ENCODE data around the gene DNASE2B.

DNASE2B gene

DNA sequence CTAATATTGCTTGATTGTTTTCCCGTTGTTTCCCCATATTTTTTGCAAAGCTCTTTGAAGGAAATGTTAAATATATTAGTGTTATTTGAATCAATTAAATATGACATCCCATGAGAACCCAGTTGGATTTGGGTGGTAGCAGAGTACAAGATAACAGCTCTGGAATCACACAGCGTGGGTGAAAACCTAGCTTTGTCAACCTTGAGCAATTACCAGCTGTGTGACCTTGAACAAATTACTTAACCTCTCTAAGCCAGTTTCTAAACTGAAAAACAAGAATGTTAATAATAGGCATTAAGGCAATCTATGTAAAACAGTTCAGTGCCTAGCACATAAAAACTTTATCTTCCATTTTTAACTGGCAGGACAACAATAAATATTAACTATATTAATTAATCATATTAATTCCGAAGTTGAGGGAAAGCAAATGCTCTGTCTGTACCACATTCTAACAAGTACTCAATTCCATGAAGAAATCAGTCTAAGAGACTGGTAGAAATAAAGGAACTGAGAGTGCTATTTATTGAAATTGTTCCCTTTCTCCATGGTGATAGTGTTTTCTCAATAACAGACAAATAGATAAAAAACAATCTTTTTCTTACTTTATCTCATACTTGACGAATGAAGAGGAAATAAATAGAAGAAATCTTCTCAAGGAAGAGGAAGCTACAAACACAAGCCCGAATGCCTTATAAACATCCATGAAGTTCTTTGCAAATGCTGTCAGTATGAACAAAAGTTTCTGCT is 27.0 kb downstream of the DNASE2B start:
- no peak overlapping the region for H2AFZ ChIP-seq
- H3K4me2 ChIP-seq (ENCODE audit: low read length): no peak overlapping the region
- no peaks in the 10 kb centered on the region for H3K36me3 ChIP-seq (ENCODE audit: control insufficient read depth, insufficient read depth, low read length)
- H3K79me2 ChIP-seq: no peaks in the 10 kb centered on the region
- H3K27me3 ChIP-seq (ENCODE audit: control insufficient read depth, insufficient read depth, low read length): no peaks in the 10 kb centered on the region
- H3K9ac ChIP-seq: no peak overlapping the region
- H3K4me1 ChIP-seq: no peaks in the 10 kb centered on the region
- no peaks in the 10 kb centered on the region for H3K9me3 ChIP-seq (ENCODE audit: control insufficient read depth, low read length)
- no peak overlapping the region for H3K4me3 ChIP-seq (ENCODE audit: low read depth, low read length)
- TF ChIP-seq, protein P1, sequence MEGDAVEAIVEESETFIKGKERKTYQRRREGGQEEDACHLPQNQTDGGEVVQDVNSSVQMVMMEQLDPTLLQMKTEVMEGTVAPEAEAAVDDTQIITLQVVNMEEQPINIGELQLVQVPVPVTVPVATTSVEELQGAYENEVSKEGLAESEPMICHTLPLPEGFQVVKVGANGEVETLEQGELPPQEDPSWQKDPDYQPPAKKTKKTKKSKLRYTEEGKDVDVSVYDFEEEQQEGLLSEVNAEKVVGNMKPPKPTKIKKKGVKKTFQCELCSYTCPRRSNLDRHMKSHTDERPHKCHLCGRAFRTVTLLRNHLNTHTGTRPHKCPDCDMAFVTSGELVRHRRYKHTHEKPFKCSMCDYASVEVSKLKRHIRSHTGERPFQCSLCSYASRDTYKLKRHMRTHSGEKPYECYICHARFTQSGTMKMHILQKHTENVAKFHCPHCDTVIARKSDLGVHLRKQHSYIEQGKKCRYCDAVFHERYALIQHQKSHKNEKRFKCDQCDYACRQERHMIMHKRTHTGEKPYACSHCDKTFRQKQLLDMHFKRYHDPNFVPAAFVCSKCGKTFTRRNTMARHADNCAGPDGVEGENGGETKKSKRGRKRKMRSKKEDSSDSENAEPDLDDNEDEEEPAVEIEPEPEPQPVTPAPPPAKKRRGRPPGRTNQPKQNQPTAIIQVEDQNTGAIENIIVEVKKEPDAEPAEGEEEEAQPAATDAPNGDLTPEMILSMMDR (IDR thresholded peaks at IDR 0.05): no peak
- H3K27ac ChIP-seq: no peak overlapping the region

DNA sequence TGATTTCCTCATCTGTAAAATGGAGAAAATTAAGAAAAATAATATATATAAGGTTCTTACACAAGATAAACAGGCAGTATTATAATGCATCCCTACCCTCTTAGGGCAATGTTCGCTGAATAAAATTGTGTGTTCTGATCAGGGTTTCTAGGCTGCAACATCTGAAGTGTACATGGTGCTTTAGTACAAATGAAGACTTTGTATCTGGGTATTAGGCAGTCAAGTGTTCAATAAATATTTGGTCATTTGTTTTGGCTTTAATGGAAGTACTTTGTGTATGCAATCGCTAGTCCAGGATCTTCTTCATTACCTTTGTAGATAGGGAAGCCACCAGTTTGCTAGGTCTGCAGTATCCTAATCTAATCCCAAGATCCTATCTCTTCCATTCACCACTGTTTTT is 28.1 kb downstream of the DNASE2B start:
- no peaks in the 10 kb centered on the region for H3K27me3 ChIP-seq (ENCODE audit: control insufficient read depth, insufficient read depth, low read length)
- no peak overlapping the region for H3K9ac ChIP-seq
- H2AFZ ChIP-seq: no peak overlapping the region
- H3K79me2 ChIP-seq: no peaks in the 10 kb centered on the region
- no peak overlapping the region for H3K4me2 ChIP-seq (ENCODE audit: low read length)
- TF ChIP-seq, protein P1 (IDR thresholded peaks at IDR 0.05): no peak
- no peak overlapping the region for H3K27ac ChIP-seq
- no peak overlapping the region for H3K4me3 ChIP-seq (ENCODE audit: low read depth, low read length)
- H3K4me1 ChIP-seq: no peaks in the 10 kb centered on the region
- no peaks in the 10 kb centered on the region for H3K9me3 ChIP-seq (ENCODE audit: control insufficient read depth, low read length)
- H3K36me3 ChIP-seq (ENCODE audit: control insufficient read depth, insufficient read depth, low read length): no peaks in the 10 kb centered on the region

DNA sequence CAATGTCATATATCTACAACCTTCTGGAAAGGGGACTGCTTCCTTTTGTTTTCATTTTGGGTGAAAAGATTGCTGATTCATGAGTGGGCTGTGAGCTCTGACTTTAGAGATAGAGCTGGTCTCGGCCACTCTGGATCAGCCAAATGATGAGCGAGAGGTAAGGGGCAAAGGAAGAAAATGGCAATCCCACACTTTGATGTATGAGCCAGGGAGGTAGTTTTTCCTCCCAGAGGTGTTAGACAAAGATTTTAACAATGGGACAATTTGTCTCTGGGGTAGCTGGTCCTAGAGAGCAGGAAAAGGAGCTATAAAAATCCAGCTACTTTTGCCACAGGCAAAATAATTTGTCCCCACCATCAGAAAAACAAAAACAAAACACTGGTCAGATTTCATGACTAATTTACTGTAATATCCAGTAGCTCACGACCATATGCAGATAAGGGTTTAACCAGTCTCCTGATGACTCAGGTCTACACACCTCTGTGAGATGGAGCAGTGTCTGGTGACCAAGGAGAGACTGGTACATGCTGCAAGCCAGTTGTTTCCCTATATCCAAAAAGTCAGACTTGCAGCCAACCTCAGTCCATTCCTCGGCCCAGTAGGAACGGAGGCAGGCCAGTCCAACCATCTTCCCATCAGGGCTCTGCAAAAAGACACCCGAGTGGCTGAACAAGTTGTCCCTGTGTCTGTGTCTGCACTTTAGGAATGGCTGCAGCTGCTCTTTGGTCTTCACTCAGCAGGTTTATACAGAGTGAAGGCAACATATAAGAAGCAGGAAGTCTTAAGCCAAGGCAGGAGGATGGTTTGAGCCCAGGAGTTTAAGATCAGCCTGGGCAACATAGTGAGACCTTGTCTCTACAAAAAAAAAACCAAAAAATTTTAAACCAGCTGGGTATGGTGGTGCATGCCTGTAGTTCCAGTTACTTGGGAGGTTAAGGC is 29.2 kb downstream of the DNASE2B start:
- H3K79me2 ChIP-seq: no peaks in the 10 kb centered on the region
- no peak overlapping the region for H2AFZ ChIP-seq
- no peaks in the 10 kb centered on the region for H3K4me1 ChIP-seq
- TF ChIP-seq, protein P1 (IDR thresholded peaks at IDR 0.05): no peak
- H3K4me2 ChIP-seq (ENCODE audit: low read length): no peak overlapping the region
- no peaks in the 10 kb centered on the region for H3K36me3 ChIP-seq (ENCODE audit: control insufficient read depth, insufficient read depth, low read length)
- no peak overlapping the region for H3K27ac ChIP-seq
- no peak overlapping the region for H3K9ac ChIP-seq
- H3K4me3 ChIP-seq (ENCODE audit: low read depth, low read length): no peak overlapping the region
- no peaks in the 10 kb centered on the region for H3K27me3 ChIP-seq (ENCODE audit: control insufficient read depth, insufficient read depth, low read length)
- H3K9me3 ChIP-seq (ENCODE audit: control insufficient read depth, low read length): no peaks in the 10 kb centered on the region

DNA sequence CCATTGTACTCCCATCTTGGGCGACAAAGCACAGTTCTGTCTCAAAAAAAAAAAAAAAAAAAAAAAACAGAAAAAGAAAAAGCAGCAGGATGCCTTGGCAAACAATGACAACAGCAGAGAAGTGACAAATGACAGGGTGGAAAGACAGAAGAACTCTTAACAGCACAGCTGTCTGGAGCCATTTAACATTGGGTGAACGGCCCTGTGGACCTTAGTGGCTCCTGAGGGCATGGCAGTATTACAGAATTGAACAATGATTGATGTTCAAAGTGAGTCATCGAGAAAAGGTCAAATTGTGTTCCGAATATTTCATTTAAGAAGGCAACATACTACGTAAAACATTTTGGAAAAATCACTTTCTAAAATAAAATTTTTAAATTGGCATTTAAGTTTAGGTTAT is 30.0 kb downstream of the DNASE2B start:
- Histone ChIP-seq H3K36me3 (ENCODE audit: control insufficient read depth, insufficient read depth, low read length) (no peaks in the 10 kb centered on the region), H3K79me2 (no peaks in the 10 kb centered on the region), H3K4me1 (no peaks in the 10 kb centered on the region), H2AFZ (no peak overlapping the region), H3K27me3 (ENCODE audit: control insufficient read depth, insufficient read depth, low read length) (no peaks in the 10 kb centered on the region), H3K4me2 (ENCODE audit: low read length) (no peak overlapping the region), H3K27ac (no peak overlapping the region), H3K9ac (no peak overlapping the region), H3K4me3 (ENCODE audit: low read depth, low read length) (no peak overlapping the region), H3K9me3 (ENCODE audit: control insufficient read depth, low read length) (no peaks in the 10 kb centered on the region)
- TF ChIP-seq, protein P1 (IDR thresholded peaks at IDR 0.05): no peak
